Ovary (tissue), 9 donors: ENCODE measurements around the gene CHKB. TPM values are rescaled to one million over a fixed set of nuclear protein-coding genes. Genes with fewer than 3 reads are reported as not detected.

Source experiments
- DNase-seq, 5 donors: peaks; one replicate each; pipeline ENCODE4 v3.0.0-alpha.2; 2019 to 2020
- H3K27ac ChIP-seq, 2 donors: fragments of 200-600 bp; one replicate each; pipeline versions ENCODE4 v1.5.1 to v1.8.0; 2019 to 2022
- H3K27me3 ChIP-seq: fragments of 200-600 bp; one replicate; pipeline ENCODE4 v1.8.0; 2022
- H3K36me3 ChIP-seq: fragments of 200-600 bp; sonication (generic); one replicate; pipeline ENCODE4 v1.5.1; 2019
- H3K4me1 ChIP-seq: one replicate; pipeline ENCODE4 v1.8.1; 2013; ENCODE audit warnings: mild to moderate bottlenecking, moderate library complexity; ENCODE audit not compliant: insufficient read depth
- H3K4me3 ChIP-seq: fragments of 200-600 bp; sonication (generic); one replicate; pipeline ENCODE4 v1.5.1; 2017
- H3K9me3 ChIP-seq, 2 donors: fragments of 200-600 bp in 1 of 2; sonication (generic) in 1 of 2; one replicate each; pipeline versions ENCODE4 v1.5.1 to v1.8.1; 2013 to 2019; ENCODE audit warnings: mild to moderate bottlenecking in 1 of 2, moderate library complexity in 1 of 2
- CTCF ChIP-seq, 3 donors: fragments of 450-650 bp in 2 of 3; fragments of 200-600 bp in 1 of 3; IDR thresholded peaks; one replicate each; pipeline versions ENCODE4 v1.5.1 to v1.8.0; 2016 to 2022; ENCODE audit warnings: antibody characterized with exemption in 3 of 3, mild to moderate bottlenecking in 1 of 3
- EP300 ChIP-seq: sonication (generic); formaldehyde crosslinking; IDR thresholded peaks from one replicate; pipeline ENCODE4 v1.6.1; 2017; ENCODE audit warnings: antibody characterized with exemption
- POLR2A ChIP-seq: fragments of 450-650 bp; IDR thresholded peaks from one replicate; pipeline ENCODE4 v1.6.1; 2017; ENCODE audit warnings: antibody characterized with exemption, mild to moderate bottlenecking, moderate library complexity
- WGBS, 3 donors: extraction: QIAGEN DNeasy Blood & Tissue Kit in 1 of 3; methylation state at CpG; one replicate each; pipeline versions ENCODE4 v1.1.5 to v1.1.7; 2013 to 2017; 5-methylcytosine and 5-hydroxymethylcytosine counted together
- intact Hi-C, 4 donors: fragments of 100-400 bp; cut with DNase I; formaldehyde crosslinking; loops; one replicate each; pipeline versions ENCODE4 v1.11.0 to v1.15.1; 2022 to 2023
- polyA plus RNA-seq, 2 donors: library from polyadenylated mRNA; stranded (reverse); fragments of 200-250 nt in 1 of 2; fragments of 350-450 nt in 1 of 2; fragmentation: Illumina TruSeq in 1 of 2; extraction: RNeasy Lipid Tissue Mini Kit (QIAGEN cat#74804) in 1 of 2; gene quantifications; one replicate each; pipeline ENCODE4 v1.2.3, GENCODE V29; 2013 to 2014
- total RNA-seq, 7 donors: library from RNA; depleted of rRNA in 2 of 7; stranded (reverse); fragments of >200 nt in 2 of 7; fragmentation: NEBNext Ultra II Directional in 3 of 7; extraction: Animal tissue kit (Norgen Biotek cat#: 25700) in 3 of 7; gene quantifications; one replicate each; pipeline versions ENCODE4 v1.1.0 to v1.2.4, GENCODE V29; 2016 to 2023
- donor health status: DM: no; HTN: no; CAD: no; lungs with moderate emphysema.
- donor health status: DM: no; HTN: no; CAD: no.
- donor health status: Bipolar disorder and iron deficiency.
- donor health status: DM: yes; HTN: yes; CAD: no.
- donor health status: DM: no; HTN: no; CAD: no.
- donor health status: DM: yes; HTN: yes; CAD: no.

Gene CHKB
- total and polyA plus RNA-seq, 9 donors, result 34.9 to 73.2 (median 47.9) TPM

DNA sequence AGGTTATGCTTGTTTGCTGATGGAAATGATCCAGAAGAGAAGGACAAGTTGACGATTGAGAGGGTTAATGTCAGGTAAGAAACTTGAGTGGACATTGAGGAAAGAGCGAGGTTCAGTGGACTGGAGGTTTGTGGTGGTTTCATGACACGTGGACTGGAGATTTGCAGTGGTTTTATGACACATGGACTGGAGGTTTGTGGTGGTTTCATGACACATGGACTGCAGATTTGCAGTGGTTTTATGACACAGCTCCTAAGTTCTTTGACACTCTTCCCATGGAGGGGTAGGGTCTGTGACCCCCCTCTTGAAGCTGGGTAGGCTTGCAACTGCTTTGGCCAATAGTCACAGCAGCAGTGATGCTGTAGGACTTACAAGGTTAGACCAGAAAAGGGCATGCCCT, 12.5 kb upstream of the CHKB start:
- H3K4me1 ChIP-seq, result peaks cover 2% of the 10 kb centered on the region
- no peak overlapping the region for H3K4me3 ChIP-seq
- H3K36me3 ChIP-seq, result no peaks in the 10 kb centered on the region
- H3K27ac ChIP-seq, result no peak overlapping the region
- H3K27me3 ChIP-seq, result no peaks in the 10 kb centered on the region
- intact Hi-C loops, result no loop called here
- DNase-seq, result no peak
- no peaks in the 10 kb centered on the region for H3K9me3 ChIP-seq
- WGBS, 3 donors, result 88 to 91% (median 88%) methylated on average over 3 of the region's 3 CpGs
- TF ChIP-seq POLR2A, result no peak
- no peak for TF ChIP-seq CTCF (IDR thresholded peaks at IDR 0.05)
- no peak for TF ChIP-seq EP300

DNA sequence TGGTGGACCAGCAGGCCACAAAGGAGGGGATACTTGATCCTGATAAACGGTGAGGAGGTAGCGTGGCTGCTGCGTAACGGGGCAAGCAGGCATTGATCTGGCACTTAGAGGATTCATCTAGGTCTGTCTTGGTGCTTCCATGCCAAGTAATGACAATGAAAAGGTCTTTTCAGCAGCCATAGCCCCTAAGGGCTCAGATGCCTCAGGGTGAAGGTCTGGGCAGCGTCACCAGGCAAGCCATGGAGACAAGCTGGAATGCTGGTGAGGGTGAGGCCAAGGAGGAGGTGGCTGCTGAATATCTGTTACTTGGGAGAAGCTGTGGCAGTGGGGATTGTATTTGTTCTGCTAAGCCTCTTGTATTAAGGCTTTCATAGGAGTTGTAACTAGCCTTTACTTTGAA, 4.8 kb upstream of the CHKB start:
- Histone ChIP-seq H3K36me3 (no peaks in the 10 kb centered on the region), H3K9me3 (no peaks in the 10 kb centered on the region), H3K4me3 (no peak overlapping the region), H3K27ac (no peak overlapping the region), H3K27me3 (no peaks in the 10 kb centered on the region), H3K4me1 (peaks cover 2% of the 10 kb centered on the region)
- intact Hi-C loops, result no loop called here
- peak in 1 of 5 donors; percentile 7 for DNase-seq
- TF ChIP-seq POLR2A (no peak), EP300 (no peak), CTCF (IDR thresholded peaks at IDR 0.05) (no peak)
- 89 to 94% (median 92%) methylated on average over 5 of the region's 5 CpGs for WGBS, 3 donors

DNA sequence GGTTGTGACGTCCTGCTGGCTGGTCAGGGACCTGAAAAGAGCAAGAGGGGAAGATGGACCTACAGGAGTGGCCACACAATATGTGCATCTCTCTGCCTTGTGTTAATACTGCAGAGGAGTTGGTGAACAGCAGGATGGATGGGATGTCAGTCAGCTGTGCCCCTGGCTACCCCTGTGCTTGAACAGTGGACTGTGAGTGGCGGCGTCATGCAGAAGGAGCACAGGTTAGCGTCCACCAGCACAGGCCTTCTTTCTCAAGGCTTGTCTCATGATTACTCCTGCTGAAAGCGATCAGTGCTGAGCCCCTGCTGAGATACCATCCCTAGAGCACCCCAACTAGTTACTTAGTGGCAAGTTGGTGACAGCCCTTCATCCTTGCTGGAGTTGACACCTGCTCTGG, 3.8 kb upstream of the CHKB start:
- Histone ChIP-seq H3K9me3 (no peaks in the 10 kb centered on the region), H3K4me3 (no peak overlapping the region), H3K27me3 (no peaks in the 10 kb centered on the region), H3K27ac (no peak overlapping the region), H3K36me3 (no peaks in the 10 kb centered on the region), H3K4me1 (peaks cover 5% of the 10 kb centered on the region)
- TF ChIP-seq EP300 (no peak), CTCF (IDR thresholded peaks at IDR 0.05) (no peak), POLR2A (no peak)
- intact Hi-C loops, result no loop called here
- 72 to 85% (median 85%) methylated on average over 5 of the region's 5 CpGs for WGBS, 3 donors
- DNase-seq, result peak in 1 of 5 donors; percentile 10

DNA sequence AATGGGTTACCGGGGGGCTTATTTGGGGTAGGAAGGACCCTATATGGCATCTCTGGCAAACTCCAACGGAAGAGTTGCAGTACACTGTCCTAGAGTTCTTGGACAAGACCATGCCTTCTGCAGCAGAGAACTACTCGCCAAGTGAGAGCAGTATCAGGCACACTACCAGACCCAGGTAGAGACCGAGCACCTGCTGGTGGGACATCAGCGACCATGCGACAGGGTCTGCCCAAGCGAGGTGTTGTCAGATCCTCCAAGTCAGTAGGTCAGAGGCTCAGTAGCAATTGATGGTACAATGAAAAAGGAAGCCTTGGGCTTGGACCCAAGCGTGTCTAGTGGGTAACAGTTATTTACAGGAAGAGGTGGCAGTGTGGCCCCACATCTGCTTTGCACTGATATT, 3.1 kb upstream of the CHKB start:
- H3K4me3 ChIP-seq, result no peak overlapping the region
- H3K4me1 ChIP-seq, result peaks cover 5% of the 10 kb centered on the region
- H3K27ac ChIP-seq, result no peak overlapping the region
- H3K27me3 ChIP-seq, result no peaks in the 10 kb centered on the region
- intact Hi-C loops, result no loop called here
- 93 to 97% (median 94%) methylated on average over 8 of the region's 8 CpGs for WGBS, 3 donors
- H3K36me3 ChIP-seq, result no peaks in the 10 kb centered on the region
- TF ChIP-seq CTCF (IDR thresholded peaks at IDR 0.05), result no peak
- TF ChIP-seq EP300, result no peak
- no peak for TF ChIP-seq POLR2A
- H3K9me3 ChIP-seq, result no peaks in the 10 kb centered on the region
- peak in 1 of 5 donors; percentile 21 for DNase-seq

- TF ChIP-seq POLR2A (no peak), EP300 (no peak), CTCF (IDR thresholded peaks at IDR 0.05) (no peak)
- Histone ChIP-seq H3K36me3 (no peaks in the 10 kb centered on the region), H3K4me1 (peaks cover 5% of the 10 kb centered on the region), H3K27ac (no peak overlapping the region), H3K9me3 (no peaks in the 10 kb centered on the region), H3K27me3 (no peaks in the 10 kb centered on the region), H3K4me3 (no peak overlapping the region)
- intact Hi-C loops, result no loop called here
- no peak for DNase-seq
- 83 to 85% (median 84%) methylated on average over 3 of the region's 3 CpGs for WGBS, 3 donors
Observed at GRCh38 chr22:50585238-50585637, 2.6 kb upstream of the CHKB start.
